Panc1 (cell line): ENCODE measurements around the gene QARS1. TPM values are rescaled to one million over a fixed set of nuclear protein-coding genes. Genes with fewer than 3 reads are reported as not detected.

Source experiments
- ATAC-seq: fragments of 200-7000 bp; cut with Tn5 transposase; 2 replicates; pipeline ENCODE4 v1.9.1; 2020; ENCODE audit warnings: mild to moderate bottlenecking, moderate library complexity
- BruUV-seq: library from RNA; stranded (reverse); fragments of 400-500 nt; replicated peaks from 2 replicates; lab custom pipeline; 2021; lab: Mats Ljungman, UMichigan
- CTCF ChIA-PET: fragments of 300-600 bp; sonication (Branson Sonifier 250); formaldehyde crosslinking; loops from one replicate; lab custom pipeline; 2022; ENCODE audit warnings: antibody characterized with exemption; lab: Charles Lee
- POLR2A ChIA-PET: fragments of 300-600 bp; sonication (Branson Sonifier 250); formaldehyde crosslinking; loops from one replicate; lab custom pipeline; 2022; ENCODE audit warnings: antibody characterized with exemption; lab: Charles Lee
- DNase-seq: peaks from one replicate; pipeline ENCODE4 v3.0.0-alpha.2; 2010; ENCODE audit warnings: low read depth, low spot score
- H3K27ac ChIP-seq: 2 replicates; pipeline ENCODE4 v1.5.1; 2011; ENCODE audit warnings: mild to moderate bottlenecking, low read length, inconsistent platforms
- H3K27me3 ChIP-seq: fragments of 200-500 bp; sonication (Bioruptor generic); 2 replicates; pipeline ENCODE4 v1.6.0; 2014; ENCODE audit warnings: low read length, inconsistent platforms; ENCODE audit not compliant: control insufficient read depth, insufficient read depth
- H3K36me3 ChIP-seq: fragments of 200-500 bp; sonication (Bioruptor generic); 2 replicates; pipeline ENCODE4 v1.5.1; 2014; ENCODE audit warnings: inconsistent platforms, mild to moderate bottlenecking, low read length, moderate library complexity; ENCODE audit not compliant: control insufficient read depth, insufficient read depth
- H3K4me1 ChIP-seq: 2 replicates; pipeline ENCODE4 v1.5.1; 2011; ENCODE audit warnings: inconsistent platforms, mild to moderate bottlenecking, low read length, moderate library complexity; ENCODE audit not compliant: control insufficient read depth, insufficient read depth
- H3K4me3 ChIP-seq, 2 experiments: 2 replicates each; pipeline ENCODE4 v1.5.1; 2011 to 2012; ENCODE audit warnings: low read depth in 2 of 2, low read length in 2 of 2, mild to moderate bottlenecking in 2 of 2, inconsistent platforms in 1 of 2, moderate library complexity in 1 of 2
- H3K9me3 ChIP-seq: fragments of 200-500 bp; sonication (Bioruptor generic); 2 replicates; pipeline ENCODE4 v1.5.1; 2014; ENCODE audit warnings: low read depth, mild to moderate bottlenecking, inconsistent platforms, low read length, moderate library complexity; ENCODE audit not compliant: control insufficient read depth, insufficient read depth
- CTCF ChIP-seq: fragments of 450-650 bp; IDR thresholded peaks from 2 replicates; pipeline ENCODE4 v1.5.1; 2017; ENCODE audit warnings: mild to moderate bottlenecking
- POLR2AphosphoS5 ChIP-seq: IDR thresholded peaks from 2 replicates; pipeline ENCODE4 v1.6.1; 2012; ENCODE audit warnings: mild to moderate bottlenecking, low read depth, low read length, moderate library complexity
- REST ChIP-seq, 2 experiments: IDR thresholded peaks; 2 replicates each; pipeline ENCODE4 v1.6.1; 2011 to 2012; ENCODE audit warnings: low read depth in 2 of 2, control low read depth in 1 of 2, low read length in 1 of 2, mild to moderate bottlenecking in 1 of 2, moderate library complexity in 1 of 2; ENCODE audit not compliant: insufficient read depth in 1 of 2
- SIN3A ChIP-seq: IDR thresholded peaks from 2 replicates; pipeline ENCODE4 v1.6.1; 2012; ENCODE audit warnings: low read depth, mild to moderate bottlenecking, low read length, moderate library complexity, borderline replicate concordance; ENCODE audit not compliant: insufficient read depth
- TCF7L2 ChIP-seq: IDR thresholded peaks from 2 replicates; pipeline ENCODE4 v1.6.1; 2011; ENCODE audit warnings: mild to moderate bottlenecking, low read depth, low read length, inconsistent platforms
- in situ Hi-C: cut with HindIII; loops from 2 replicates; pipeline ENCODE4 v1.10.0; 2016; ENCODE audit warnings: low sequenced_read_pairs, low pct_unique_long_range_greater_than_20kb
- intact Hi-C: fragments of 100-400 bp; cut with micrococcal nuclease; formaldehyde crosslinking; loops from one replicate; pipeline ENCODE4 v1.10.0; 2022; ENCODE audit not compliant: unreplicated experiment
- total RNA-seq: library from RNA; stranded (reverse); gene quantifications from one replicate; pipeline ENCODE4 v1.2.1, GENCODE V29; 2021; ENCODE audit not compliant: unreplicated experiment

The QARS1 gene
- total RNA-seq, 1 experiment from 2014 or later, result 186 TPM

GRCh38 chr3:49122451-49122850 is 17.9 kb upstream of the QARS1 start:
- DNase-seq, result no peak
- Histone ChIP-seq H3K4me1 (peaks cover 8% of the 10 kb centered on the region), H3K27ac (no peak overlapping the region), H3K4me3 (no peak overlapping the region), H3K36me3 (no peaks in the 10 kb centered on the region; the same call in 1 of the 2 replicates), H3K9me3 (no peaks in the 10 kb centered on the region), H3K27me3 (no peaks in the 10 kb centered on the region)
- ChIA-PET CTCF (no interaction called here), POLR2A (no interaction called here)
- TF ChIP-seq SIN3A, result no peak
- TF ChIP-seq POLR2AphosphoS5, result no peak
- TF ChIP-seq CTCF, result no peak
- TF ChIP-seq TCF7L2, result no peak
- TF ChIP-seq REST (IDR thresholded peaks at IDR 0.05; ENCODE audit: insufficient read depth in 1 of 2, low read depth in 2 of 2, low read length in 1 of 2), result no peak
- intact Hi-C loops, result no loop called here
- no peak for ATAC-seq
- in situ Hi-C loops, result no loop called here
- no TSS peak for BruUV-seq

- no peak for ATAC-seq
- Histone ChIP-seq H3K4me3 (no peak overlapping the region), H3K9me3 (no peaks in the 10 kb centered on the region), H3K4me1 (peaks cover 8% of the 10 kb centered on the region), H3K27me3 (no peaks in the 10 kb centered on the region), H3K27ac (no peak overlapping the region), H3K36me3 (no peaks in the 10 kb centered on the region; the same call in 1 of the 2 replicates)
- in situ Hi-C loops, result no loop called here
- TSS peak; percentile 50 for BruUV-seq
- no peak for DNase-seq
- intact Hi-C loops, result no loop called here
- POLR2A ChIA-PET, result no interaction called here
- TF ChIP-seq SIN3A (no peak), REST (IDR thresholded peaks at IDR 0.05; ENCODE audit: insufficient read depth in 1 of 2, low read depth in 2 of 2, low read length in 1 of 2) (no peak), POLR2AphosphoS5 (no peak), CTCF (no peak), TCF7L2 (no peak)
- CTCF ChIA-PET, result no interaction called here
Observed at GRCh38 chr3:49122022-49122421, 17.5 kb upstream of the QARS1 start.
